Naive B cell (primary cell): Measurements from ENCODE around the gene SEC14L2. TPM values are rescaled to one million over a fixed set of nuclear protein-coding genes. Genes with fewer than 3 reads are reported as not detected.

ENCODE experiments used
- ATAC-seq, 2 donors: fragments of 150-1000 bp; cut with Tn5 transposase; 2 replicates each; pipeline ENCODE4 v1.10.0; 2021; ENCODE audit warnings: low read depth in 2 of 2, mild to moderate bottlenecking in 2 of 2, moderate library complexity in 2 of 2
- DNase-seq: peaks from one replicate; pipeline ENCODE4 v3.0.0; 2022
- H3K27ac Mint-ChIP-seq, 6 donors: one replicate each; pipeline ENCODE4 v1.8.0; 2020 to 2022; ENCODE audit warnings: mild to moderate bottlenecking in 6 of 6, mixed read lengths in 6 of 6, moderate library complexity in 5 of 6, inconsistent platforms in 2 of 6
- H3K27me3 Mint-ChIP-seq, 3 donors: one replicate each; pipeline ENCODE4 v1.8.0; 2021 to 2022; ENCODE audit warnings: mixed read lengths in 3 of 3, mild to moderate bottlenecking in 1 of 3
- H3K36me3 Mint-ChIP-seq, 2 donors: one replicate each; pipeline ENCODE4 v1.8.0; 2020 to 2022; ENCODE audit warnings: mixed read lengths in 2 of 2, inconsistent platforms in 1 of 2, mild to moderate bottlenecking in 1 of 2
- H3K4me1 Mint-ChIP-seq, 3 donors: one replicate each; pipeline ENCODE4 v1.8.0; 2020 to 2022; ENCODE audit warnings: mixed read lengths in 3 of 3, inconsistent platforms in 1 of 3, mild to moderate bottlenecking in 1 of 3, moderate library complexity in 1 of 3
- H3K4me3 Mint-ChIP-seq, 8 donors: one replicate each; pipeline ENCODE4 v1.8.0; 2020 to 2022; ENCODE audit warnings: mild to moderate bottlenecking in 8 of 8, mixed read lengths in 8 of 8, moderate library complexity in 8 of 8, inconsistent platforms in 2 of 8
- H3K9me3 Mint-ChIP-seq, 7 donors: one replicate each; pipeline ENCODE4 v1.8.0; 2020 to 2022; ENCODE audit warnings: mixed read lengths in 7 of 7, mild to moderate bottlenecking in 5 of 7, inconsistent platforms in 2 of 7, moderate library complexity in 1 of 7
- polyA plus RNA-seq, 6 donors: library from polyadenylated mRNA; unstranded; fragments of 300-500 nt; fragmentation: Illumina TruSeq; gene quantifications; one replicate each; pipeline ENCODE4 v1.2.3, GENCODE V29; 2021; ENCODE audit warnings: low read depth in 6 of 6

SEC14L2 gene
- 1 to 10 TPM in 3 of 6 donors, under 1 TPM in 3; 0.60 to 2.6 (median 1.0) TPM for polyA plus RNA-seq

GRCh38 chr22:30396871-30397655 is at the start of gene SEC14L2:
SEC14L2 (plus strand) TSS chr22:30397018; CDS start chr22:30397117, 99 bp downstream.
- Mint-ChIP-seq H3K27ac (no peak within 1 kb of the TSS), H3K4me1 (peaks cover 17 to 21% (median 20%) of the 10 kb centered on the region in 3 donors), H3K27me3 (peaks cover 21 to 42% (median 35%) of the 10 kb centered on the region in 3 donors), H3K9me3 (no peaks in the 10 kb centered on the region), H3K36me3 (no peaks in the 10 kb centered on the region), H3K4me3 (peak within 1 kb of the TSS; percentile 49 to 86 (median 78))
- peak; percentile 59 to 60 for ATAC-seq
- peak; percentile 11 for DNase-seq

- ATAC-seq: no peak
These were observed 49.4 kb upstream of the SEC14L2 start for GRCh38 chr22:30347255-30347892.

GRCh38 chr22:30348404-30348803 is 48.4 kb upstream of the SEC14L2 start:
- Mint-ChIP-seq H3K4me1 (peaks cover 9 to 39% (median 23%) of the 10 kb centered on the region in 3 donors), H3K9me3 (no peaks in the 10 kb centered on the region), H3K4me3 (no peak overlapping the region), H3K27me3 (no peaks in the 10 kb centered on the region), H3K27ac (peak overlapping the region in 2 of 6 donors; percentile 57 to 70), H3K36me3 (peaks cover 1 to 20% of the 10 kb centered on the region in 2 donors)
- no peak for DNase-seq
- no peak for ATAC-seq

More at GRCh38 chr22:30347255-30347892, 49.4 kb upstream of the SEC14L2 start:
- Mint-ChIP-seq H3K4me1 (peaks cover 14 to 39% (median 23%) of the 10 kb centered on the region in 3 donors), H3K9me3 (no peaks in the 10 kb centered on the region), H3K27ac (peak overlapping the region in 3 of 6 donors; percentile 21 to 49 (median 37)), H3K27me3 (no peaks in the 10 kb centered on the region), H3K4me3 (no peak overlapping the region), H3K36me3 (peaks cover 9 to 24% of the 10 kb centered on the region in 2 donors)
- DNase-seq: no peak

- peaks cover 13 to 42% (median 27%) of the 10 kb centered on the region in 3 donors for H3K4me1 Mint-ChIP-seq
- H3K27ac Mint-ChIP-seq: peak overlapping the region in 2 of 6 donors; percentile 57 to 70
- H3K27me3 Mint-ChIP-seq: no peaks in the 10 kb centered on the region
- H3K9me3 Mint-ChIP-seq: no peaks in the 10 kb centered on the region
- H3K4me3 Mint-ChIP-seq: no peak overlapping the region
- ATAC-seq (no peak), DNase-seq (no peak)
- peaks cover 0 to 16% of the 10 kb centered on the region in 2 donors for H3K36me3 Mint-ChIP-seq
These were observed 48.0 kb upstream of the SEC14L2 start for GRCh38 chr22:30348809-30349208.

GRCh38 chr22:30351226-30351625 is 45.6 kb upstream of the SEC14L2 start:
- Mint-ChIP-seq H3K27me3 (no peaks in the 10 kb centered on the region), H3K9me3 (peaks cover 0 to 2% (median 0%) of the 10 kb centered on the region in 7 donors), H3K27ac (peak overlapping the region in 2 of 6 donors; percentile 39 to 71), H3K36me3 (peaks cover 0 to 9% of the 10 kb centered on the region in 2 donors), H3K4me3 (peak overlapping the region in 1 of 8 donors; percentile 57), H3K4me1 (peaks cover 32 to 66% (median 50%) of the 10 kb centered on the region in 3 donors)
- DNase-seq (no peak), ATAC-seq (no peak)

- H3K4me3 Mint-ChIP-seq: peak overlapping the region in 7 of 8 donors; percentile 15 to 98 (median 95)
These were observed 42.2 kb upstream of the SEC14L2 start for GRCh38 chr22:30354644-30355043.

GRCh38 chr22:30356449-30357235 is 40.2 kb upstream of the SEC14L2 start, which contains the start of the genes CCDC157 and SF3A1:
CCDC157 (plus strand) TSS chr22:30357007; CDS start chr22:30366001, 8,994 bp downstream.
SF3A1 (minus strand) TSS chr22:30356894; CDS start chr22:30356792, 102 bp downstream.
- Mint-ChIP-seq H3K4me3 (peak within 1 kb of the TSS; percentile 91 to 99 (median 96)), H3K4me1 (peaks cover 35 to 49% (median 46%) of the 10 kb centered on the region in 3 donors), H3K27me3 (peaks cover 0 to 5% (median 0%) of the 10 kb centered on the region in 3 donors), H3K36me3 (no peaks in the 10 kb centered on the region), H3K9me3 (peaks cover 0 to 2% (median 0%) of the 10 kb centered on the region in 7 donors), H3K27ac (peak within 1 kb of the TSS; percentile 97 to 99 (median 98))
- ATAC-seq (peak; percentile 84 to 88), DNase-seq (peak; percentile 89)

More at GRCh38 chr22:30354644-30355043, 42.2 kb upstream of the SEC14L2 start:
- peaks cover 38 to 66% (median 61%) of the 10 kb centered on the region in 3 donors for H3K4me1 Mint-ChIP-seq
- H3K36me3 Mint-ChIP-seq: peaks cover 0 to 6% of the 10 kb centered on the region in 2 donors
- ATAC-seq: no peak
- peak overlapping the region in 5 of 6 donors; percentile 72 to 99 (median 92) for H3K27ac Mint-ChIP-seq
- peaks cover 0 to 5% (median 0%) of the 10 kb centered on the region in 3 donors for H3K27me3 Mint-ChIP-seq
- peaks cover 0 to 2% (median 0%) of the 10 kb centered on the region in 7 donors for H3K9me3 Mint-ChIP-seq
- DNase-seq: no peak

- Mint-ChIP-seq H3K4me1 (peaks cover 33 to 44% (median 42%) of the 10 kb centered on the region in 3 donors), H3K27ac (peak overlapping the region; percentile 97 to 99 (median 98)), H3K36me3 (no peaks in the 10 kb centered on the region), H3K4me3 (peak overlapping the region; percentile 91 to 99 (median 96)), H3K9me3 (peaks cover 0 to 2% (median 0%) of the 10 kb centered on the region in 7 donors), H3K27me3 (peaks cover 0 to 5% (median 0%) of the 10 kb centered on the region in 3 donors)
- ATAC-seq (peak; percentile 12 to 13), DNase-seq (no peak)
These were observed 39.6 kb upstream of the SEC14L2 start for GRCh38 chr22:30357236-30357570.

- H3K4me3 Mint-ChIP-seq: peak overlapping the region; percentile 91 to 99 (median 96)
- H3K9me3 Mint-ChIP-seq: peaks cover 0 to 2% (median 0%) of the 10 kb centered on the region in 7 donors
- no peaks in the 10 kb centered on the region for H3K36me3 Mint-ChIP-seq
- H3K27me3 Mint-ChIP-seq: peaks cover 0 to 5% (median 0%) of the 10 kb centered on the region in 3 donors
- peaks cover 33 to 43% (median 42%) of the 10 kb centered on the region in 3 donors for H3K4me1 Mint-ChIP-seq
- no peak for ATAC-seq
- no peak for DNase-seq
- peak overlapping the region; percentile 79 to 99 (median 98) for H3K27ac Mint-ChIP-seq
These were observed 39.1 kb upstream of the SEC14L2 start for GRCh38 chr22:30357650-30358215.

- Mint-ChIP-seq H3K4me1 (peaks cover 32 to 41% (median 40%) of the 10 kb centered on the region in 3 donors), H3K27ac (peak overlapping the region in 1 of 6 donors; percentile 38), H3K4me3 (peak overlapping the region in 4 of 8 donors; percentile 37 to 95 (median 68))
These were observed 38.3 kb upstream of the SEC14L2 start for GRCh38 chr22:30358541-30358940.

GRCh38 chr22:30361916-30362650 is 34.7 kb upstream of the SEC14L2 start:
- Mint-ChIP-seq H3K27ac (peak overlapping the region in 3 of 6 donors; percentile 1 to 62 (median 1)), H3K27me3 (peaks cover 0 to 5% (median 0%) of the 10 kb centered on the region in 3 donors), H3K4me1 (peaks cover 10 to 11% (median 10%) of the 10 kb centered on the region in 3 donors), H3K9me3 (no peaks in the 10 kb centered on the region), H3K4me3 (no peak overlapping the region), H3K36me3 (no peaks in the 10 kb centered on the region)
- ATAC-seq: no peak
- DNase-seq: no peak

More at GRCh38 chr22:30358541-30358940, 38.3 kb upstream of the SEC14L2 start:
- DNase-seq: no peak
- Mint-ChIP-seq H3K9me3 (peaks cover 0 to 2% (median 0%) of the 10 kb centered on the region in 7 donors), H3K36me3 (no peaks in the 10 kb centered on the region), H3K27me3 (peaks cover 0 to 5% (median 0%) of the 10 kb centered on the region in 3 donors)
- ATAC-seq: no peak
